ENCODE data around the gene FCN1. TPM values are rescaled to one million over a fixed set of nuclear protein-coding genes. Genes with fewer than 3 reads are reported as not detected.

The FCN1 gene
- total RNA-seq, 1 experiment from 2014 or later: not detected

- no peaks in the 10 kb centered on the region for H4K20me1 ChIP-seq (ENCODE audit: low read length)
- H3K79me2 ChIP-seq (ENCODE audit: low read length): no peaks in the 10 kb centered on the region
- POLR2A ChIA-PET (ENCODE audit: unreplicated experiment): no interaction called here
- no peak overlapping the region for H3K4me3 ChIP-seq (ENCODE audit: low read length)
- H3K9ac ChIP-seq (ENCODE audit: low read length): no peak overlapping the region
- no peak overlapping the region for H3K4me2 ChIP-seq (ENCODE audit: low read length)
- H3F3A ChIP-seq (ENCODE audit: low read length, unreplicated experiment): no peaks in the 10 kb centered on the region
- no peaks in the 10 kb centered on the region for H3K9me2 ChIP-seq (replicated peaks; ENCODE audit: low read length)
- CTCF ChIA-PET: no interaction called here
- intact Hi-C loops (cut with micrococcal nuclease): no loop called here
- peaks cover 4% of the 10 kb centered on the region; the same call in 1 of the 2 replicates for H3K27me3 ChIP-seq (ENCODE audit: low read length)
- no peak overlapping the region for H2AFZ ChIP-seq (ENCODE audit: low read length)
- DNase-seq (no peak), ATAC-seq (no peak)
- BruUV-seq (replicated peaks): no TSS peak
- H3K36me3 ChIP-seq (ENCODE audit: low read depth, low read length): no peaks in the 10 kb centered on the region
- no peaks in the 10 kb centered on the region for H3K4me1 ChIP-seq (ENCODE audit: insufficient read depth, low read length)
- H3K9me3 ChIP-seq (ENCODE audit: low read length): no peaks in the 10 kb centered on the region
- no peak overlapping the region for H3K27ac ChIP-seq (ENCODE audit: low read length)
- TF ChIP-seq CTCF (conservative IDR thresholded peaks at IDR 0.05; ENCODE audit: low read depth, low read length) (no peak), EZH2 (IDR thresholded peaks at IDR 0.05; ENCODE audit: low read length, unreplicated experiment) (no peak), EZH2phosphoT487 (IDR thresholded peaks at IDR 0.05; ENCODE audit: borderline replicate concordance, low read length) (no peak)
Observed at GRCh38 chr9:134869554-134870300, 48.0 kb downstream of the FCN1 start.

GRCh38 chr9:134868751-134869553 lies 48.8 kb downstream of the FCN1 start:
- Histone ChIP-seq H3K27ac (ENCODE audit: low read length) (no peak overlapping the region), H3K4me1 (ENCODE audit: insufficient read depth, low read length) (no peaks in the 10 kb centered on the region), H3K27me3 (ENCODE audit: low read length) (peaks cover 4% of the 10 kb centered on the region; the same call in 1 of the 2 replicates), H4K20me1 (ENCODE audit: low read length) (no peaks in the 10 kb centered on the region), H3K9me3 (ENCODE audit: low read length) (no peaks in the 10 kb centered on the region), H2AFZ (ENCODE audit: low read length) (no peak overlapping the region), H3K4me3 (ENCODE audit: low read length) (no peak overlapping the region), H3F3A (ENCODE audit: low read length, unreplicated experiment) (no peaks in the 10 kb centered on the region), H3K9me2 (replicated peaks; ENCODE audit: low read length) (no peaks in the 10 kb centered on the region), H3K36me3 (ENCODE audit: low read depth, low read length) (no peaks in the 10 kb centered on the region), H3K4me2 (ENCODE audit: low read length) (no peak overlapping the region), H3K9ac (ENCODE audit: low read length) (no peak overlapping the region), H3K79me2 (ENCODE audit: low read length) (no peaks in the 10 kb centered on the region)
- BruUV-seq (replicated peaks): no TSS peak
- intact Hi-C loops (cut with micrococcal nuclease): no loop called here
- DNase-seq (no peak), ATAC-seq (no peak)
- no peak for TF ChIP-seq CTCF (conservative IDR thresholded peaks at IDR 0.05; ENCODE audit: low read depth, low read length)
- no peak for TF ChIP-seq EZH2 (IDR thresholded peaks at IDR 0.05; ENCODE audit: low read length, unreplicated experiment)
- TF ChIP-seq EZH2phosphoT487 (IDR thresholded peaks at IDR 0.05; ENCODE audit: borderline replicate concordance, low read length): no peak
- ChIA-PET POLR2A (ENCODE audit: unreplicated experiment) (no interaction called here), CTCF (no interaction called here)
